NCI-H128 (cell line): Measurements from ENCODE around the gene PSME4.

Experiments used
- DNase-seq: peaks from one replicate; lab custom pipeline; 2025; ENCODE audit not compliant: unreplicated experiment; lab: John Stamatoyannopoulos, UW

The PSME4 gene, protein sequence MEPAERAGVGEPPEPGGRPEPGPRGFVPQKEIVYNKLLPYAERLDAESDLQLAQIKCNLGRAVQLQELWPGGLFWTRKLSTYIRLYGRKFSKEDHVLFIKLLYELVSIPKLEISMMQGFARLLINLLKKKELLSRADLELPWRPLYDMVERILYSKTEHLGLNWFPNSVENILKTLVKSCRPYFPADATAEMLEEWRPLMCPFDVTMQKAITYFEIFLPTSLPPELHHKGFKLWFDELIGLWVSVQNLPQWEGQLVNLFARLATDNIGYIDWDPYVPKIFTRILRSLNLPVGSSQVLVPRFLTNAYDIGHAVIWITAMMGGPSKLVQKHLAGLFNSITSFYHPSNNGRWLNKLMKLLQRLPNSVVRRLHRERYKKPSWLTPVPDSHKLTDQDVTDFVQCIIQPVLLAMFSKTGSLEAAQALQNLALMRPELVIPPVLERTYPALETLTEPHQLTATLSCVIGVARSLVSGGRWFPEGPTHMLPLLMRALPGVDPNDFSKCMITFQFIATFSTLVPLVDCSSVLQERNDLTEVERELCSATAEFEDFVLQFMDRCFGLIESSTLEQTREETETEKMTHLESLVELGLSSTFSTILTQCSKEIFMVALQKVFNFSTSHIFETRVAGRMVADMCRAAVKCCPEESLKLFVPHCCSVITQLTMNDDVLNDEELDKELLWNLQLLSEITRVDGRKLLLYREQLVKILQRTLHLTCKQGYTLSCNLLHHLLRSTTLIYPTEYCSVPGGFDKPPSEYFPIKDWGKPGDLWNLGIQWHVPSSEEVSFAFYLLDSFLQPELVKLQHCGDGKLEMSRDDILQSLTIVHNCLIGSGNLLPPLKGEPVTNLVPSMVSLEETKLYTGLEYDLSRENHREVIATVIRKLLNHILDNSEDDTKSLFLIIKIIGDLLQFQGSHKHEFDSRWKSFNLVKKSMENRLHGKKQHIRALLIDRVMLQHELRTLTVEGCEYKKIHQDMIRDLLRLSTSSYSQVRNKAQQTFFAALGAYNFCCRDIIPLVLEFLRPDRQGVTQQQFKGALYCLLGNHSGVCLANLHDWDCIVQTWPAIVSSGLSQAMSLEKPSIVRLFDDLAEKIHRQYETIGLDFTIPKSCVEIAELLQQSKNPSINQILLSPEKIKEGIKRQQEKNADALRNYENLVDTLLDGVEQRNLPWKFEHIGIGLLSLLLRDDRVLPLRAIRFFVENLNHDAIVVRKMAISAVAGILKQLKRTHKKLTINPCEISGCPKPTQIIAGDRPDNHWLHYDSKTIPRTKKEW (N-terminal part only)

DNA sequence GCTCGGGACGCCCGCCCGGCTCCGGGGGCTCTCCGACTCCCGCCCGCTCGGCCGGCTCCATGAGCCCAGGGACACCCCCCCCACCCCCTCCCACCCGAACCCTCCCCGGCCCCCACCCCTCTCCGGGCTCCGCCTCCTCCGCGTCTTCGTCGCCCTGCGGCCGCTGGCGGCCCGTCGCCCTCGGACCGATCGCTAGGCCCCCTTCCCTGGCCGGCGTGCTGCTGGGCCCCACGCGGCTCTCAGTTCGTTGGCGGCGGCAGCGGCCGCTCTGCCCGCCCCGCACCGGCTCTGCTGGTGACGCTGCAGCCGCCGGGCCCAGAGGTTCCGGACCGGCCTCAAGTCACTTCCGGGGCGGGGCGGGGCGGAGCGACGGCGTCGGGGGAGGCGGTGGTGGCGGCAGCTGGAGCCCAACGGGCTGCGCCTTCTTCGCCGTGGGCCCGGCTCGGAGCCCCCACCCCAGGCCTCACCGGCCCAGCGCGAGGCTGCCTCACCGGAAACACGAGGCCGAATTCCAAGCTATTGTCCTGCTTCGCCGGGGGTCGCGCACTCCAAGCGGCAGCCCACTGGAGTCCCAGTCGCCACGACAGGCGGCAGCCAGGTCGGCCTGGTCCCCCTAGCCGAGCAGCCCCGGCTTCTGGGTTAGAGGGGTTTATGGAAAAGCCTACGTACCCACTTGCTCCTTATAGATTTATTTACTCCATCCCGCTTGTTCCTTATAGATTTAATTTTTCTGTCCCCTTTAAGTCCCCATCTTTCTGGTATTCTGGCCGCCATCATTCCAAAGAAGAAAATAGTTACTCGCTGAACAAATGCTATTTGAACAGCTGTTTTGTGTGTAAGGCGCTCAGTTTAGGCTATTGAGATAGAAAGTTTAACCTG is at the start of gene PSME4:
Gene PSME4, minus strand, starts transcription at position 270 of the 879 bp plus-strand sequence. Its CDS starts 209 bp downstream, at position 61.
- DNase-seq = peak; percentile 69

GRCh38 chr2:54015798-54016699 is 45.3 kb upstream of the PSME4 start:
- DNase-seq = no peak

DNA sequence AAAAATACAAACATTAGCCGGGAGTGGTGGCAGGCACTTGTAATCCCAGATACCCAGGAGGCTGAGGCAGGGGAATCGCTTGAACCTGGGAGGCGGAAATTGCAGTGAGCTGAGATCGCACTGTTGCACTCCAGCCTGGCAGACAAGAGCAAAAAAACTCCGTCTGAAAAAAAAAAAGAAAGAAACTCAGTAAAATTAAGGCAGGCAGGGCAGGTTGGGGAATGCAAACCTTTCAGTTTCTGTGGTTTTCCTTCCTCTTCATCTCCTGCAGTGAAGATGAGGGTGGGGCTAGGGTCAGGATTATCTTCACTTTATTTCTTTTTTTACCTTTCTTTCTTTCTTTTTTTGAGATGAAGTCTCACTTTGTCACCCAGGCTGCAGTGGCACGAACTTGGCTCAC is 43.2 kb upstream of the PSME4 start:
- DNase-seq = no peak

DNA sequence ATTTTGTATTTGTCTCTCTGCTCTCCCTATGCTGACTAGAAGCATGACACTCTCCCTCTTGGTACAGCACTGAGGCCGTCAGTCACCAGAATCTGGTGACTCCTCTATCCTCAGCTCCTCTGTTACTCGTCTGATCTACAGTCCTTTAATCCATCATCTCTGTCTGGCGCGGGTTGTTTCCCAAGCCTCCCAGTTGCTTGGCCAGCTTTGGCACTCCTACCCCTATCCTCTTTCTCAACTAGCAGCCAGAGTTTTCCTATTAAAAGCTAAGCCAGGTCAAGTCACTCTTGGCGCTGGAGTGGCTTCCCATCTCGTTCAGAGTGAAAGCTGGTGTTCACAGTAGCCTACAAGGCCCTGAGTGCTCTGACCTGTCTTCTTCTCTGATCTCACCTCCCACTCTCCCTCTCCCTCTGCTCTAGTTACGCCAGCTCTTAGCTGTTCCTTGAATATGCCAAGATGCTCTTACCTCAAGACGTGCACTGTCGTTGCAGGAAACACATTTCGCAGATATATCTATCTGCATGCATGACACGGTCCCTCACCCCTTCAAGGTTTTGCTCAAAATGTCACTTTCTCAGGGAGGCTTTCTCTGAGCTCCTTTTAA is 41.8 kb upstream of the PSME4 start:
- DNase-seq = no peak

GRCh38 chr2:54009549-54009948 is 38.8 kb upstream of the PSME4 start:
- DNase-seq = no peak

GRCh38 chr2:54008439-54008838 is 37.6 kb upstream of the PSME4 start:
- DNase-seq = no peak

- DNase-seq = no peak
These were observed 29.7 kb upstream of the PSME4 start for GRCh38 chr2:54000524-54000923.

DNA sequence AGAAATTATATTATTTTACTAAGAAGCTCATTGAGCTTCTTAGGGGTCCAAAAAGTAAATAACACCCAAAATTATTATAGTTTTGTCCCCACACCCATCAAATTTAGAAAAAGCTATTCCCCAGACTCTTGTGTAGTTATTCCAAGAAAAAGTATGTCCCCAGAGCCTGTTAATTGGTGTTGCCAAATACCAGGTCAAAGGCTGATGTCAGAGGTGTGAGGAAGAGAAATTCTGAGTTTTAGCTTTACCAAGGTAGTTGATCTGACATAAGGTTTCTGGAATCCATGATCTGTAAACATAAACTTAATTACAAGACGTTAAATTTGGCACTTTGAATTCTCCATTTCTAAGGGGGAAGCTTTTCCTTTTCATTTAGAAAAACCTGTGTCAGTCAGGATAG is 29.3 kb upstream of the PSME4 start:
- DNase-seq = no peak

- no peak for DNase-seq
These were observed 28.0 kb upstream of the PSME4 start for GRCh38 chr2:53998834-53999233.

GRCh38 chr2:53994818-53995808 is 24.3 kb upstream of the PSME4 start:
- DNase-seq = no peak

GRCh38 chr2:53991948-53992347 is 21.2 kb upstream of the PSME4 start:
- no peak for DNase-seq

- no peak for DNase-seq
These were observed 18.5 kb upstream of the PSME4 start for GRCh38 chr2:53989210-53989862.

DNA sequence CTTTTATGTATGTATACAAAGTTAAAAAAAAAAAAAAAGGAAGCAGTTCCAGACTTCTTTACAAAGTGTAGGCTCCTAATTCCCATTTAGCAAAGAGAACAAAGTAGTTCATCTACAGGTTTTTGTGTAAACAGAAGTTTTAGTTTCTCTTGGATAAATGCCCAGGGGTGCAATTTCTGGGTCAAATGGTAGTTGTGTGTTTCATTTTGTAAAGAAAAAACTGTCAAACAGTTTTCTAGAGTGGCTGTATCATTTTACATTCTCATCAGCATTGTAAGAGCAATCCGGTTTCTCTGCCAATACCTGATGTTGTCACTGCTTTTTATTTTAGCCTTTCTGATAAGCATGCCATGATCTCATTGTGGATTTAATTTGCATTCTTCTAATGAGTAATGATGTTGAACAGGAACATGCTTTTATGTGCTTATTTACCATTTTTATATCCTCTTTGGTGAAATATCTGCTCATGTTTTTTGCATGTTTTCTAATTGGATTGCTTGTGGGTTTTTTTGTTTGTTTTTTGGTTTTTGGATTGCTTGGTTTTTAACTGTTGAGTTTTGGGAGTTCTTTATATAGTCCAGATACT is 16.6 kb upstream of the PSME4 start:
- peak; percentile 71 for DNase-seq

DNA sequence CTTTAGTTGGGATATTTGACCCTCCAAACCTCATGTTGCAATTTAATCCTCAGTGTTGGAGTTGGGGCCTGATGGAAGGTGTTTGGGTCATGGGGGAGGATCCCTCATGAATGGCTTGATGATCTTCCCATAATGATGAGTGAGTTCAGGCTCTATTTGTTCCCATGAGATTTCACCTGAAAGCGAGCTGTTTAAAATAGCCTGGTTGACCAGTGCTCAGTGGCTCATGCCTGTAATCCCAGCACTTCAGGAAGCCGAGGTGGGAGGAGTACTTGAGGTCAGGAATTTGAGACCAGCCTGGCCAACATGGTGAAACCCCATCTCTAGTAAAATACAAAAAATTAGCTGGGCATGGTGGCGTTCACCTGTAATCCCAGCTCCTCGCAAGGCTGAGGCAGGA is 14.9 kb upstream of the PSME4 start:
- no peak for DNase-seq

DNA sequence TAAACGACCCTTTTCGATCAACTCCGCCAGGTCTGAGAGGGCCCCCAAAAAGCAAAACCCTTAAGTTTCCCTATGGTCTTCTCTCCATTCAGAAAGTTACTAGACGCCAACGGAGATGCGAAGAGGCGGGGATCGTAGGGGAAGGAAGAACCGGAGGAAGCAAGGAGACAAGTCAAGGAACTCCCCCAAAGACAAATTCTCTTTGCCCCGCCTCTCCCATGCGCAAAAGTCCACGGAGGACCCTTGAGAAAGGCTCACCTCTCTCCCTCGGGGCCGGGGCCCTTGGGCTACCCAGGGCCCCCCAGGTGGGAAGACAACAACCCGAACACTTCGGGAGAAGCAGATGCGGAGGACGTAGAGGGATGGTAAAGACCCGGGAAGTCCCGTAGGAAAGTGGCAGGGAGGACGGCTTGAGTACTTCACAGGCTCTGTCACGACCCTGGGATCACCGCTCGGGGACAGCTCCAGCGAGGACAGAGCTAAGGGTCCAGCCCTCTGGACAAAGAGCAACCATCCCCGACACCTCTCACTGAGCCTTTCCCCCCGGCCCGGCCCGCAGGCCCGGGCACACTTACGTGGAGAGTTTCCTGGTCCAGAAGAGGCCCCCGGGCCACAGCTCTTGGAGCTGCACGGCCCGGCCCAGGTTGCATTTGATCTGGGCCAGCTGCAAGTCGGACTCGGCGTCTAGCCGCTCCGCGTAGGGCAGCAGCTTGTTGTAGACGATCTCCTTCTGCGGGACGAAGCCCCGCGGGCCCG is 647 bp downstream of the PSME4 start:
- DNase-seq = no peak
